OCI-LY1 (cell line): ENCODE data around the gene MRPS27.
A peak's percentile ranks its signal among the peaks of the same experiment; 100 is the strongest.

Experiments
- H2AFZ ChIP-seq: fragments of 200-600 bp; sonication (generic), shearing (Covaris generic); 2 replicates; pipeline ENCODE4 v1.6.0; 2014; ENCODE audit warnings: antibody characterized with exemption, mild to moderate bottlenecking, low read length
- H3F3A ChIP-seq: fragments of 200-600 bp; sonication (generic), shearing (Covaris generic); 2 replicates; pipeline ENCODE4 v1.6.0; 2014; ENCODE audit warnings: mild to moderate bottlenecking, antibody characterized with exemption, low read length, moderate library complexity; ENCODE audit not compliant: insufficient read depth
- H3K27ac ChIP-seq: fragments of 200-600 bp; sonication (generic); 2 replicates; pipeline ENCODE4 v1.5.1; 2014; ENCODE audit warnings: low read length, mixed run types, mild to moderate bottlenecking, low read depth; ENCODE audit not compliant: poor library complexity, severe bottlenecking
- H3K27me3 ChIP-seq: fragments of 200-600 bp; sonication (generic); 2 replicates; pipeline ENCODE4 v1.6.0; 2014; ENCODE audit warnings: antibody characterized with exemption, mild to moderate bottlenecking, low read length, moderate library complexity; ENCODE audit not compliant: insufficient read depth
- H3K36me3 ChIP-seq: fragments of 200-600 bp; sonication (generic); 2 replicates; pipeline ENCODE4 v1.6.1; 2014; ENCODE audit warnings: mild to moderate bottlenecking, antibody characterized with exemption, low read length, moderate library complexity, mixed read lengths; ENCODE audit not compliant: insufficient read depth
- H3K4me1 ChIP-seq: fragments of 200-600 bp; sonication (generic); 2 replicates; pipeline ENCODE4 v1.5.1; 2014; ENCODE audit warnings: mild to moderate bottlenecking, low read length, moderate library complexity; ENCODE audit not compliant: insufficient read depth, severe bottlenecking
- H3K4me2 ChIP-seq: fragments of 200-600 bp; sonication (generic), shearing (Covaris generic); 2 replicates; pipeline ENCODE4 v1.6.1; 2014; ENCODE audit warnings: low read length
- H3K4me3 ChIP-seq: fragments of 200-600 bp; sonication (generic); 2 replicates; pipeline ENCODE4 v1.5.1; 2014; ENCODE audit warnings: low read length, low read depth, mild to moderate bottlenecking, mixed read lengths; ENCODE audit not compliant: poor library complexity, severe bottlenecking
- H3K79me2 ChIP-seq: fragments of 200-600 bp; shearing (Covaris generic); 2 replicates; pipeline ENCODE4 v1.6.1; 2016; ENCODE audit warnings: mixed run types, low read length, mixed read lengths; ENCODE audit not compliant: insufficient read depth
- H3K9ac ChIP-seq: fragments of 200-600 bp; sonication (generic), shearing (Covaris generic); 2 replicates; pipeline ENCODE4 v1.6.1; 2014; ENCODE audit warnings: mild to moderate bottlenecking, low read length, mixed read lengths
- H3K9me2 ChIP-seq: fragments of 200-600 bp; sonication (generic), shearing (Covaris generic); 2 replicates; pipeline ENCODE4 v1.6.1; 2014; ENCODE audit warnings: low read depth, mild to moderate bottlenecking, low read length, mixed read lengths
- H3K9me3 ChIP-seq: fragments of 200-600 bp; shearing (Covaris generic); 2 replicates; pipeline ENCODE4 v1.6.1; 2014; ENCODE audit warnings: low read length, mixed read lengths
- H4K20me1 ChIP-seq: fragments of 200-600 bp; sonication (generic), shearing (Covaris generic); 2 replicates; pipeline ENCODE4 v1.6.0; 2016; ENCODE audit warnings: mild to moderate bottlenecking, low read length; ENCODE audit not compliant: insufficient read depth
- EZH2 ChIP-seq: fragments of 200-600 bp; sonication (generic), shearing (Covaris generic); IDR thresholded peaks from 2 replicates; pipeline ENCODE4 v1.8.0; 2017; ENCODE audit warnings: borderline replicate concordance, mixed run types, mild to moderate bottlenecking, antibody characterized with exemption, low read length, moderate library complexity, mixed read lengths
- TF ChIP-seq, protein P1 (sequence below): fragments of 200-600 bp; sonication (generic), shearing (Covaris generic); IDR thresholded peaks from 2 replicates; pipeline ENCODE4 v1.5.1; 2017; ENCODE audit warnings: mild to moderate bottlenecking, antibody characterized with exemption, low read length, moderate library complexity, mixed read lengths

The MRPS27 gene

GRCh38 chr5:72368271-72368670 is 48.2 kb upstream of the MRPS27 start:
- Histone ChIP-seq H3K4me3 (no peak overlapping the region), H3K4me2 (no peak overlapping the region), H3K9ac (no peak overlapping the region), H3K9me3 (no peaks in the 10 kb centered on the region), H3F3A (no peaks in the 10 kb centered on the region), H3K4me1 (no peaks in the 10 kb centered on the region), H3K27me3 (no peaks in the 10 kb centered on the region), H3K36me3 (peaks cover 3% of the 10 kb centered on the region), H3K9me2 (no peaks in the 10 kb centered on the region), H2AFZ (no peak overlapping the region), H3K27ac (no peak overlapping the region), H4K20me1 (no peaks in the 10 kb centered on the region), H3K79me2 (no peaks in the 10 kb centered on the region)
- TF ChIP-seq, protein P1, sequence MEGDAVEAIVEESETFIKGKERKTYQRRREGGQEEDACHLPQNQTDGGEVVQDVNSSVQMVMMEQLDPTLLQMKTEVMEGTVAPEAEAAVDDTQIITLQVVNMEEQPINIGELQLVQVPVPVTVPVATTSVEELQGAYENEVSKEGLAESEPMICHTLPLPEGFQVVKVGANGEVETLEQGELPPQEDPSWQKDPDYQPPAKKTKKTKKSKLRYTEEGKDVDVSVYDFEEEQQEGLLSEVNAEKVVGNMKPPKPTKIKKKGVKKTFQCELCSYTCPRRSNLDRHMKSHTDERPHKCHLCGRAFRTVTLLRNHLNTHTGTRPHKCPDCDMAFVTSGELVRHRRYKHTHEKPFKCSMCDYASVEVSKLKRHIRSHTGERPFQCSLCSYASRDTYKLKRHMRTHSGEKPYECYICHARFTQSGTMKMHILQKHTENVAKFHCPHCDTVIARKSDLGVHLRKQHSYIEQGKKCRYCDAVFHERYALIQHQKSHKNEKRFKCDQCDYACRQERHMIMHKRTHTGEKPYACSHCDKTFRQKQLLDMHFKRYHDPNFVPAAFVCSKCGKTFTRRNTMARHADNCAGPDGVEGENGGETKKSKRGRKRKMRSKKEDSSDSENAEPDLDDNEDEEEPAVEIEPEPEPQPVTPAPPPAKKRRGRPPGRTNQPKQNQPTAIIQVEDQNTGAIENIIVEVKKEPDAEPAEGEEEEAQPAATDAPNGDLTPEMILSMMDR: no peak
- TF ChIP-seq EZH2: no peak

GRCh38 chr5:72366324-72366976 is 46.4 kb upstream of the MRPS27 start:
- Histone ChIP-seq H3K27ac (no peak overlapping the region), H3K4me2 (no peak overlapping the region), H3K4me1 (no peaks in the 10 kb centered on the region), H3K36me3 (peaks cover 22% of the 10 kb centered on the region), H3K4me3 (no peak overlapping the region), H3K9ac (no peak overlapping the region), H3K79me2 (no peaks in the 10 kb centered on the region), H4K20me1 (no peaks in the 10 kb centered on the region), H3K9me2 (no peaks in the 10 kb centered on the region), H2AFZ (no peak overlapping the region), H3K27me3 (no peaks in the 10 kb centered on the region), H3F3A (no peaks in the 10 kb centered on the region), H3K9me3 (no peaks in the 10 kb centered on the region)
- no peak for TF ChIP-seq EZH2
- TF ChIP-seq, protein P1: peak; percentile 81

DNA sequence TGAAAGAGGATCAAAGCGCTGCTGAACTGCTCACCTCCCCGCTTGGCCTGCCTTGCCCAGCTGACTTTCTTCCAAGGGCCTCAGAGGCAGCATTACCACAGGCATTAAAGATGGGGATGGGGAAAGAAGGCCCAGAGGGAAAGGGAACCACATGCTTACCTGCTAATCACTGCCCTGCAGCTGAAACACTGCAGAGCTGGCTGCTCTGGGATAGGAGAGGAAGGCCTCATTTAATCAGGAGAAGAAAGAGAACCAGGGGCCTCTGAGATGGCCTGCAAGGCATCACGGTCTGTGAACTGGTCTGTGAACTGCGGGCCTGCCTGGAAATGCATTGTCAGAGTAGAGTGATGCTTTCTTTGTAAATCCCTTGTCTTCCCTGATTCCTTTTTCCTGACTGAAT is 44.9 kb upstream of the MRPS27 start:
- H3K4me3 ChIP-seq: no peak overlapping the region
- H2AFZ ChIP-seq: no peak overlapping the region
- H3K9ac ChIP-seq: no peak overlapping the region
- H3K9me2 ChIP-seq: no peaks in the 10 kb centered on the region
- H3K36me3 ChIP-seq: peaks cover 37% of the 10 kb centered on the region
- H3K4me1 ChIP-seq: no peaks in the 10 kb centered on the region
- H3F3A ChIP-seq: no peaks in the 10 kb centered on the region
- H3K27ac ChIP-seq: no peak overlapping the region
- no peaks in the 10 kb centered on the region for H3K27me3 ChIP-seq
- TF ChIP-seq, protein P1: no peak
- no peak for TF ChIP-seq EZH2
- H4K20me1 ChIP-seq: no peaks in the 10 kb centered on the region
- no peaks in the 10 kb centered on the region for H3K79me2 ChIP-seq
- no peak overlapping the region for H3K4me2 ChIP-seq
- no peaks in the 10 kb centered on the region for H3K9me3 ChIP-seq
